HL-60 (cell line): ENCODE measurements around the gene KPTN.

Experiments
- DNase-seq, 2 experiments: peaks; one replicate each; pipeline ENCODE4 v3.0.0-alpha.2; 2010 to 2020; ENCODE audit warnings: low read depth in 1 of 2, low spot score in 1 of 2
- H3K27ac ChIP-seq: fragments of 250-450 bp; sonication (Bioruptor Pico); replicated peaks from 2 replicates; pipeline ENCODE4 v1.5.1; 2020; ENCODE audit warnings: mild to moderate bottlenecking, moderate library complexity
- H3K27me3 ChIP-seq: fragments of 250-450 bp; sonication (Bioruptor Pico); 2 replicates; pipeline ENCODE4 v1.5.1; 2021; ENCODE audit warnings: mild to moderate bottlenecking, moderate library complexity; ENCODE audit not compliant: insufficient read depth, poor library complexity, severe bottlenecking
- H3K4me3 ChIP-seq: replicated peaks from 2 replicates; pipeline ENCODE4 v1.5.1; 2011; ENCODE audit warnings: mild to moderate bottlenecking, control low read depth, low read length; ENCODE audit not compliant: insufficient read depth
- CTCF ChIP-seq: IDR thresholded peaks from one replicate; pipeline ENCODE4 v1.5.1; 2011; ENCODE audit warnings: low read length, control low read depth, inconsistent platforms; ENCODE audit not compliant: insufficient read depth
- GABPA ChIP-seq: IDR thresholded peaks from 2 replicates; pipeline ENCODE4 v1.6.1; 2012; ENCODE audit warnings: low read depth
- POLR2AphosphoS5 ChIP-seq: IDR thresholded peaks from 2 replicates; pipeline ENCODE4 v1.6.1; 2012; ENCODE audit warnings: low read depth
- REST ChIP-seq: IDR thresholded peaks from 2 replicates; pipeline ENCODE4 v1.6.1; 2012; ENCODE audit warnings: low read depth; ENCODE audit not compliant: insufficient replicate concordance
- SPI1 ChIP-seq: IDR thresholded peaks from 2 replicates; pipeline ENCODE4 v1.6.1; 2012; ENCODE audit warnings: low read depth, mild to moderate bottlenecking, borderline replicate concordance

The KPTN gene

GRCh38 chr19:47497050-47497766 is 13.2 kb upstream of the KPTN start:
- H3K27me3 ChIP-seq, result no peaks in the 10 kb centered on the region
- TF ChIP-seq POLR2AphosphoS5 (no peak), SPI1 (no peak), REST (no peak), GABPA (no peak), CTCF (no peak)
- no peak overlapping the region for H3K27ac ChIP-seq
- no peak overlapping the region for H3K4me3 ChIP-seq
- DNase-seq, result no peak

- Histone ChIP-seq H3K27me3 (no peaks in the 10 kb centered on the region), H3K4me3 (no peak overlapping the region), H3K27ac (no peak overlapping the region)
- TF ChIP-seq GABPA (no peak), REST (no peak), SPI1 (no peak), POLR2AphosphoS5 (no peak), CTCF (no peak)
- DNase-seq, result no peak
Observed at GRCh38 chr19:47495478-47496372, 11.7 kb upstream of the KPTN start.

GRCh38 chr19:47494729-47495128 is 10.7 kb upstream of the KPTN start:
- no peak overlapping the region for H3K27ac ChIP-seq
- no peak overlapping the region for H3K4me3 ChIP-seq
- no peak for TF ChIP-seq REST
- peak; percentile 27; the same call in 1 of the 2 replicates for TF ChIP-seq SPI1
- TF ChIP-seq POLR2AphosphoS5, result 0 out of 2 replicates have a peak, but pooled peaks have one; percentile 41
- no peak for DNase-seq
- H3K27me3 ChIP-seq, result no peaks in the 10 kb centered on the region
